PFSK-1 (cell line): ENCODE measurements around the gene CA12.

Experiments
- FOXP2 ChIP-seq: optimal IDR thresholded peaks from 2 replicates; pipeline ENCODE3; 2011; ENCODE audit warnings: borderline replicate concordance, control low read depth, inconsistent platforms; ENCODE audit not compliant: insufficient read depth; ENCODE audit errors: extremely low read length, extremely low read depth
- POLR2AphosphoS5 ChIP-seq: IDR thresholded peaks from 2 replicates; pipeline ENCODE4 v1.6.1; 2012; ENCODE audit warnings: low read depth, mild to moderate bottlenecking, control low read depth, low read length, moderate library complexity
- SIN3A ChIP-seq: IDR thresholded peaks from 2 replicates; pipeline ENCODE4 v1.6.1; 2012; ENCODE audit warnings: mild to moderate bottlenecking, low read length, moderate library complexity, borderline replicate concordance; ENCODE audit not compliant: insufficient read depth
- TAF1 ChIP-seq: IDR thresholded peaks from 2 replicates; pipeline ENCODE4 v1.6.1; 2012; ENCODE audit warnings: low read length, control low read depth, borderline replicate concordance; ENCODE audit not compliant: insufficient read depth
- TF ChIP-seq, protein P1 (sequence below), 2 experiments: IDR thresholded peaks; 2 replicates each; pipeline versions ENCODE4 v1.6.1 to v1.8.0; 2011 to 2012; ENCODE audit warnings: low read depth in 2 of 2, low read length in 2 of 2, control low read depth in 1 of 2, inconsistent platforms in 1 of 2, mild to moderate bottlenecking in 1 of 2, moderate library complexity in 1 of 2; ENCODE audit not compliant: insufficient read depth in 1 of 2

CA12 gene

DNA sequence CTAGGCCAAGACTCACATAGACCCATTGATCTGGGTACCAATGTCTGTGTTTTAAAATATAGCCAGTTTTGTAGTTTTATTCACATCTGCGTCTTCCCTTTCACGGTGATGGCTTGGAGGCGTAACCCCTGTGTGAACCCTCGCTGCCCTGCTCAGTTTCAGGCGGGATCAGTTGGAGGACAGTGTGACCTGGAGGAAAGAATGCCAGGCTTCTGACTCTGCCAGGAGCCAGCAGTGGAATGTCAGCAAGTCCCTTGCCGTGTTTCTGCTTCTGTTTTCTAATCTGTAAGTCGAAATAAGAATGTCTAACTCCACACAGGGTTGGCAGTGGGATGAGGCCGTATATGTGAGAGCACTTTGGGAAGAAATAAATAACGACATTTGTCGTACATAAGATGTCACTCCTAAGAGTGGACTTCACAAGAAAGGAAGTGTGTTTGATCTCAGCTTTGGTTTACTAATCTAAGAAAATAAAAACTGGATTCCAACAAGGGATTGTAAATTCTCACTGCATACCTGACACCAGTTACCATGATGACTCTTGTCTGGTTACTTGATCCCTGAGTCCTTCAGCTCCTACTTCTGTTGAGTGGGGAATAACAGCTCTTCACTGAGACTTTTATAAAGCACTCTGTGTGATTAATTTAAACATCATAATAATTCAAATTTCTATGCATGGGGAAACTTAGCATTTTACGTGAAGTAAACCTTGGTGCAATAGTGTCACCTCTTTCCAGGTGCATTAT, 6.3 kb upstream of the CA12 start:
- no peak for TF ChIP-seq POLR2AphosphoS5
- TF ChIP-seq FOXP2 = no peak

DNA sequence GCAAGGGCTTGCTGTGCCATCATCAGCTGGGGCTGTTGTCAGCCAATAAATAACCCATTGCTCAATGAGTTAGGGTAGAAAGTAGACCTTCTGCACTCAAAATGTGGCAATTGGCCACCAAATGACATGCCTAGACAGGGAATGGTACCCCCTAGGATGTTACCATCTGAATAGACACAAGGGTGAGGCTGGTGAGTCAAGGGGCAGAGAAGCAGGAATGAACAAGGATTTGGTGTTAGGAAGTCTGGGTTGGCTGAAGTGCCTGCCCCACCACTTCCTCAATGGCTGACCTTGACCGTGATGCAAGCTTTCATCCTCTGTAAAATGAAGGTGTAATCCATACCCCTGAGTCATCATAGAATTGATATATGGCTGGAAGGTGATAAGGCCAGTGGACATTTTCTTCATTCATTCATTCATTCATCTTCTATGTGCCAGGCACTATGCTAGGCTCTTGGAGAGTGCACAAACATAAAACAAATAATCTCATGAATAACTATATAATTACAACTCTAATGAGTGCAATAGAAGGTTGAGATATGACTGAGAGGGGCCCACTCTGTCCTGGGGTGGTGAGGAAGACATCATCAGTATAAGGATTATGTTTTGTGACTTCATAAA, 4.4 kb upstream of the CA12 start:
- TF ChIP-seq, protein P1, sequence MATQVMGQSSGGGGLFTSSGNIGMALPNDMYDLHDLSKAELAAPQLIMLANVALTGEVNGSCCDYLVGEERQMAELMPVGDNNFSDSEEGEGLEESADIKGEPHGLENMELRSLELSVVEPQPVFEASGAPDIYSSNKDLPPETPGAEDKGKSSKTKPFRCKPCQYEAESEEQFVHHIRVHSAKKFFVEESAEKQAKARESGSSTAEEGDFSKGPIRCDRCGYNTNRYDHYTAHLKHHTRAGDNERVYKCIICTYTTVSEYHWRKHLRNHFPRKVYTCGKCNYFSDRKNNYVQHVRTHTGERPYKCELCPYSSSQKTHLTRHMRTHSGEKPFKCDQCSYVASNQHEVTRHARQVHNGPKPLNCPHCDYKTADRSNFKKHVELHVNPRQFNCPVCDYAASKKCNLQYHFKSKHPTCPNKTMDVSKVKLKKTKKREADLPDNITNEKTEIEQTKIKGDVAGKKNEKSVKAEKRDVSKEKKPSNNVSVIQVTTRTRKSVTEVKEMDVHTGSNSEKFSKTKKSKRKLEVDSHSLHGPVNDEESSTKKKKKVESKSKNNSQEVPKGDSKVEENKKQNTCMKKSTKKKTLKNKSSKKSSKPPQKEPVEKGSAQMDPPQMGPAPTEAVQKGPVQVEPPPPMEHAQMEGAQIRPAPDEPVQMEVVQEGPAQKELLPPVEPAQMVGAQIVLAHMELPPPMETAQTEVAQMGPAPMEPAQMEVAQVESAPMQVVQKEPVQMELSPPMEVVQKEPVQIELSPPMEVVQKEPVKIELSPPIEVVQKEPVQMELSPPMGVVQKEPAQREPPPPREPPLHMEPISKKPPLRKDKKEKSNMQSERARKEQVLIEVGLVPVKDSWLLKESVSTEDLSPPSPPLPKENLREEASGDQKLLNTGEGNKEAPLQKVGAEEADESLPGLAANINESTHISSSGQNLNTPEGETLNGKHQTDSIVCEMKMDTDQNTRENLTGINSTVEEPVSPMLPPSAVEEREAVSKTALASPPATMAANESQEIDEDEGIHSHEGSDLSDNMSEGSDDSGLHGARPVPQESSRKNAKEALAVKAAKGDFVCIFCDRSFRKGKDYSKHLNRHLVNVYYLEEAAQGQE (IDR thresholded peaks at IDR 0.05; ENCODE audit: insufficient read depth in 1 of 2, low read depth in 2 of 2, low read length in 2 of 2) = no peak
- TF ChIP-seq TAF1 (no peak), SIN3A (no peak), POLR2AphosphoS5 (no peak), FOXP2 (no peak)

DNA sequence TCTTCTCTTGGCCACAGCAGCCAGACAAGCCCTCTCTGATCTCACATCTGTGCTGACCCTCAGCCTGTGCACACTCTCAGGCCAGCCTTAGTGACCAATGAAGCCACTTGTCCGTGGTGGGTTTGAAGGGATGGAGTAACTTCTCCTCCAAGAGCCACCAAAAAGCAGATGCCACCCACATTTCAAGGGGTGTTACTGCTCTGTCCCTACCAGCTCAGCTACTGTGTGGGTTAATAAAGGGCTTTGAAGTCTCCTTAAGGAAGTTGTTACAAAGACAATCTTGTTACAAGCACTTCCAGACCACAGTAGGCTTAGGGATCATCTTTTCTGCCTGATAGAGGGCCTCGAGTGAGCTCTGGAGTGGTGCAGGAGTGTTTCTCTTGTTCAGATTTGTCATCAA, 3.3 kb upstream of the CA12 start:
- TF ChIP-seq SIN3A = no peak
- TF ChIP-seq TAF1 = no peak
- TF ChIP-seq POLR2AphosphoS5 = no peak
- TF ChIP-seq, protein P1 (IDR thresholded peaks at IDR 0.05; ENCODE audit: insufficient read depth in 1 of 2, low read depth in 2 of 2, low read length in 2 of 2) = no peak
- no peak for TF ChIP-seq FOXP2

DNA sequence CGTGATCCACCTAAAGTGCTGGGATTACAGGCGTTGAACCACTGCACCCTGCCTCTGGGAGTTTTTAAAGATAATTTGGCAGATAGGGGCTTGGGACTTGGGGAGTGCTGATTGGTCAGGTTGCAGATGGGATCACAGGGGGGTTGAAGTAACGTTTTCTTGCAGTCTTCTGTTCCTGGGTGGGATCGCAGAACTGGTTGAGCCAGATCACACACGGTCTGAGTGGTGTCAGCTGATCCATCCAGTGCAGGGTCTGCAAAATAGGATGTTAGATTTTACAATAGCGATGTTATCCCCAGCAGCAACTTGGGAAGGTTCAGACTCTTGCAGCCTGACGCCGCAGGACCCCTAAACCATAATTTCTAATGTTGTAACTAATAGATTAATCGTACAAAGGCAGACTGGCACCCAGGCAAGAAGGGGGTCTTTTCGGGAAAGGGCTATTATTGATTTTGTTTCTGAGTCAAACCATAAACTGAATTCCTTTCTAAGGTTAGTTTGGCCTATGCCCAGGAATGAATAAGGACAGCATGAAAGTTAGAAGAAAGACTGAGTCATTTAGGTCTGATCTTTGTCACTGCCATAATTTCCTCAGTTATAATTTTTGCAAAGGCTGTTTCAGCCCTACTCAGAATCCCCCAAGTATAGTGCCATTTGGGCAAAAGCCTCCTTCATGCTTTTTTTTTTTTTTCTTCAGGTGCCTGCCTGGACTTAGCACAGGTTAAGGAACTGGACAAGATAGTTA, 1.5 kb upstream of the CA12 start:
- TF ChIP-seq, protein P1 (IDR thresholded peaks at IDR 0.05; ENCODE audit: insufficient read depth in 1 of 2, low read depth in 2 of 2, low read length in 2 of 2) = no peak
- TF ChIP-seq POLR2AphosphoS5 (no peak), TAF1 (no peak), FOXP2 (no peak), SIN3A (no peak)

DNA sequence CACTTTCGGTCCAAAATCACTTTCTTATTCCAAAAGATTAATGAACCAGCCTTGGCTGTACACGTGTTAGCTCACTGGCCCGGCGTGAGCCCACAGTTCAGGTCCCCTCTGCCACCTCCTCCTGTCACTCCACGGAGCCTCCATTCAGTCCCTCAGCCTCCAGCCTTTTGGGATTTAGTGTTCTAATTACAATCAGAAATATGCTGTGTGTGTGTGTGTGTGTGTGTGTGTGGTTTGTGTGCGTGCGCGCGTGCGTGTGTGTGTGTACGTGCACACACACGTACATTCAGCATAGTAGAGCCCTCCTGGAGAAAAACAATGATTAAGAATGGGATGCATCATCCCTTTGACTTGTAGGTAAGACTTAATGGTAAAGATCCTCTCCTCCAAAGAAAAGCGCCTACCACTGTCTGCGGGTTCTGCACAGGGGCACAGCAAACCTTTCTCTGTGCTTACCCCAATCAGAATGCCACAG, 801 bp downstream of the CA12 start:
- TF ChIP-seq SIN3A (no peak), FOXP2 (no peak)

DNA sequence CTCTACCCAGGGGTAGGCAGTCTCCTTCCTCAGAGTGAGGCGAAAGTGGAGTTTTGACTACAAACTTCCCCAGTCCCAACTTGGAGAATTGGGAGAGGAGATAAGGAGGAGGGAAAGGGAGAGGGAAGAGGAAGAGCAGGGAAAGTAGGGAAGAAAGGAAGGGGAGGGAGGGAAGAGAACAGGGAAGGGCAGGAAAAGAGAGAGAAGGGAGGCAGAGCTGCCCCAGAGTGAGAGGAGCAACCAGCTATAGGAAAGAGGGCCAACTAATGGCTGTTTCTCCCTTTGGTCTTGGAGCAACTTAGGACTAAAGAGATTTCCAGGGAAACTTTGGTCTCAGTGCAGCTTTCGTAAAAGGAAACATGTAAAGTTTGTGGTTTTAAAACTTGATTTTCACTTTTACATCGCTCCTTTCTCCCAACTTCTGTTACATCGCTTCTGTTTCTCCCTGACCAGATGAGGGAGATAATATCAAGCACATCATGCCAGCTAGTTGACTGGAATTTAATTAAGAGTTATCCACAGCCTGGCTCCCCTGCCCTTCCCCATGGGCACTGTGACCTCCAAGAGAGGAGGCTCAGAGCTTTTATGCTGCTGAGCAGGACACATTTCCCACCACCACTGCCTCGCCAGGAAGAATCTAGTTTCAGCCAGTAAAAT, 1.4 kb downstream of the CA12 start:
- TF ChIP-seq POLR2AphosphoS5 (no peak), TAF1 (no peak), FOXP2 (no peak), SIN3A (no peak)
- TF ChIP-seq, protein P1 (IDR thresholded peaks at IDR 0.05; ENCODE audit: insufficient read depth in 1 of 2, low read depth in 2 of 2, low read length in 2 of 2) = no peak
